ENCODE measurements around the gene CA5A.
A peak's percentile ranks its signal among the peaks of the same experiment; 100 is the strongest.
"Not testable (repeated sequence)": the region's sequence is repeated elsewhere in the genome, so short reads cannot be mapped to it uniquely, and the experiment has no call there.

The CA5A gene

DNA sequence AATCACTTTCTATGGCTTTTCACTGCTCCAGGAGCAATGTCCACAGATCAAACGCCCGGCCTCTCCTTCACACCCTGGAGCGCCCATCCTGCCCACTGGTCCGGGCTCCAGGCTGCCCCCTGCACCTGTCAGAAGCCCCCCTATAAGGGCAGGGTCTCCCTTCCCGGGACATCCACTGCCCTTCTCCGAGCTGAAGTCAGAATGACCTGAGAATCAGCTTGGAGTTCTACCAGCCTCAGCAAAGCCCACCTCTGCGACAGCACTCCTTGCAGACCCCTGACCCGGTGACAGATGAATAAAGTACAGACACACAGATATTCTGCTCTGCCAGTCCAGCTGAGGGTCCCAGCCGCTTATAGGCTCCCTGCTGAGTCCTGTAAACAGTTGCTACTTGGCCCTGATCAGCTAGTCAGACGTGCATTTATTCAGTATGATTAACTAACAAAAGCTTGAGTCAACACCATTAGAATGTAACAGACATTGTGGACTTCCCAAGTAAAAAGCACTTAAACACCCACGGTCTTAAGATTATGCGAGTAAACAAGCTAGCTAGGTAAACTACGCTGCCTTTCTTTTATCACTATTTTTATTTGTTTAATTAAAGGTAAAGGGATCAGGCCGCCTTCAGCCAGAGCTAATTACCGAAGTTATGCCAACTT is 71.9 kb downstream of the CA5A start:
- DNase-seq (ENCODE audit: low read depth), result peak; percentile 49
- H3K4me3 ChIP-seq (ENCODE audit: control insufficient read depth, low read depth, low read length), result no peak overlapping the region
- TF ChIP-seq, protein P1, sequence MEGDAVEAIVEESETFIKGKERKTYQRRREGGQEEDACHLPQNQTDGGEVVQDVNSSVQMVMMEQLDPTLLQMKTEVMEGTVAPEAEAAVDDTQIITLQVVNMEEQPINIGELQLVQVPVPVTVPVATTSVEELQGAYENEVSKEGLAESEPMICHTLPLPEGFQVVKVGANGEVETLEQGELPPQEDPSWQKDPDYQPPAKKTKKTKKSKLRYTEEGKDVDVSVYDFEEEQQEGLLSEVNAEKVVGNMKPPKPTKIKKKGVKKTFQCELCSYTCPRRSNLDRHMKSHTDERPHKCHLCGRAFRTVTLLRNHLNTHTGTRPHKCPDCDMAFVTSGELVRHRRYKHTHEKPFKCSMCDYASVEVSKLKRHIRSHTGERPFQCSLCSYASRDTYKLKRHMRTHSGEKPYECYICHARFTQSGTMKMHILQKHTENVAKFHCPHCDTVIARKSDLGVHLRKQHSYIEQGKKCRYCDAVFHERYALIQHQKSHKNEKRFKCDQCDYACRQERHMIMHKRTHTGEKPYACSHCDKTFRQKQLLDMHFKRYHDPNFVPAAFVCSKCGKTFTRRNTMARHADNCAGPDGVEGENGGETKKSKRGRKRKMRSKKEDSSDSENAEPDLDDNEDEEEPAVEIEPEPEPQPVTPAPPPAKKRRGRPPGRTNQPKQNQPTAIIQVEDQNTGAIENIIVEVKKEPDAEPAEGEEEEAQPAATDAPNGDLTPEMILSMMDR (conservative IDR thresholded peaks at IDR 0.05; ENCODE audit: control insufficient read depth, insufficient read depth, low read depth, low read length), result no peak

DNA sequence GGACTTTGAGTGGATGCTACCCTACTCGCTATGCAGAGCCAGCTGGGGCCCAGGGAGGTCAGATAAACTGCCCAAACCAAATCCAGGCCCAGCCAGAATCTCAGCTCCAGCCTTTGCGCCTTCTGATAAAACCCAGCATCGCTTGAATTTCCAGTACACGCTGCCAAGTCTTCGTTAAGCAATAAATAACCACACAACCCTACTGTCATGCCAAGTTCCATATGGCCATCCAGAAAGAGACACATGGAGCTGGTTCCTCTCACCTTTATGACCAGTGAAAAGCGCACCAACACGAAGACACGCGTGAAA is 73.0 kb downstream of the CA5A start:
- not testable (repeated sequence) for DNase-seq (ENCODE audit: low read depth); H3K4me3 ChIP-seq (ENCODE audit: control insufficient read depth, low read depth, low read length)

DNA sequence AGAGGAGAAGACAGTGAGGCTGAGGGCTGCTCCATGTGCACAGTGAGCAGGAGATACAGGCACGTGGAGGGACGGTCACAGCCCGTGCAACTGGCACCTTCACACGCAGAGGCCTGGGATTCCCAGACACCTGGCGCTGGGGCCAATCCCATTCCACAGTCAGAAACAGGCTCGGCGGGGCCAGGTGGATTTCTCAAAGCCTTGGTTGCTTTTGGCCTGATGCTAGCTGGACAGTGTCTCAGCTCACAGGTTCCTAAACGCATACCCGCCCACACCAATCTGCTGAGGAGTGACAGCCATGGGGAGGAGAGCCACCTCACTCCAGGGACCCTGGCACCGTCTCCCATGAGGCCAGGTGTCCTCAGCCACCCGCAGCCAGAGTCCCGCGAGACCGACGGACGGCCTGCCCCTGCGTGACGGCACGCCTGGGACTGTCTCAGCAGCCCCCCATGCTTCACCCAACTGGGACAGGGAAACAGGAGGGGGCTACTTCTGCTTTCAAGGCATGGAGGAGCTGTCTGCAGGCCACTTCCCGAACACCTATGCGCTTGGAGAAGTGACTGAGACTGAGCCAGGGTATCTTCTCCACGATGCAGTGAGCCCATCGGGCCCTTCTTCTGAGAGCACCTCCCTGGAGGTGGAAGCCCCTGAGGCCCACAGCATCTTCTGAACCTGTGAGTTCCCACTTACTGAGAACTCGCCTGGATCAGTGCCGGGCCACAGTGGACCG is 73.6 kb downstream of the CA5A start:
- DNase-seq (ENCODE audit: low read depth), result not testable (repeated sequence)

DNA sequence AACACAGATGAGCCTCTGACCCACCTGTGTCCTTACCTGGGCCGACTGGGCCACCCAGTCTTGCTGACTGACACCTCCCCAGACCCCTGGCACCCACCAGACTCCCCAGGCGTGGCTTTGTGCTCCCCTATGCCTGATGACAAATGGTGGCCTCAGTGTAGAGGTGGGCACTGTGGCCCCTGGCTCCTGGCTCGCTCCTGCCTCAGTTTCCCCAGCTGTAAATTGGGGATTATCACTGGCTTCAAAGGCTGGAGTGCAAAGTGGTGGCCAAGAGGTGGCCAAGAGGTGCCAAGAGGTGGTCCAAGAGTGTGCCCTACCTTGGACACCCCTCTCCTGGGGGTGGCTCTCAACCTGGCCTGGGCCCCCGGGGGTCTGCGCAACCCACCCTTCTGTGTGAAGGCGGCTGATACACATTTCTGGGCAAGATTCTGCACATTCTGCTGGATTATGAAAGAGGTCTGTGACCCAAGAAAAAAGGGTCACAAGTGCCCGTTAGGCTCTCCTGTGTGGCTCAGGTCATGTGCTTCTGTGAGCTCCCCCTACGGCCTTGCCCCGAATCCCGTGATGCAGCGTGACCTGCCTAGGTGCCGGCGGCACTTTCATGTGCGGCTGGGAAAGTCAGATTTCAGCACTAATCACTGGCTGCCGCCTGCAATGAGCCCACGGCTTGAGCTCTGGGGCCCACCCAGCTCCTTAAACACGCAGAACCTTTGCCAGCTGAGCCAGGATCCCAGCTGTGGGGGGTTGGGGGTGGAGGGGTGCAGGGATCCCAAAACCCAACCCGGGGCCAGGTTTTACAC is 74.8 kb downstream of the CA5A start:
- DNase-seq (ENCODE audit: low read depth); H3K4me3 ChIP-seq (ENCODE audit: control insufficient read depth, low read depth, low read length): not testable (repeated sequence)

More for the DNA sequence above, 73.6 kb downstream of the CA5A start:
- not testable (repeated sequence) for H3K4me3 ChIP-seq (ENCODE audit: control insufficient read depth, low read depth, low read length)

DNA sequence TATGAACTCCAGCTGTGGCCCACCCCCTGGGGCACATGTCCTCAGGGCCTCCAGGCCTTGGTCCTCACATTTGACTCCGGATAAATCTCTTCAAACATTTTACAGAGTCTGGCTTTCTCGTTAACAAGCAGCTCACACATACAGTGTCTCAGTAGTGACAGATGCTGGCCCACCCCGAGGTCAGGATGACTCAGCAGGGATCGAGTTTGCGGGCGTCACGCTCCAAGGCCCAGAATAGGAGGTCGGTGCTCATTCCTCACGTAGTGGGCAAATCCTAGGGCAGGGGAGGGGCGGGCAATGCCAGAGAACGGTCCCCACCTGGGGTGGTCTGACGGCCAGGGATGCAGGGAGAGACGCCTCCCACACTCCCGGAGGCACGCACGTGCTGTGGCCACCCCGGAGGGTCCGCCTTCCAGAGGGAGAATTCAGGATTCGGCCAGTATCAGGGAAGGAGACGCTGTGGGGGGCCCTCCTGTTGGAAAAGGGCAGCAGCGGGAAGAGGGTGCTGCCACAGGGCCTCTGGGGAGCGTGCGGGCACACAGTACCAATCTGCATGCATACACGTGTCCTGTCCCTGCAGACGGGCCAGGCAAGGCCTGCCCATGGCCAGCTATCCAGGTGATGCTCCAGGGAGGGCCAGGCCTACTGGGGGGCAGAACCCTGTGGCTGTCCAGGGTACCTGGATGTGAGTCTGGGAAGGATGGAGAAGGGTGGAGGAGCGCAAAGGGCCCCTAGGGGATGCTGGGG is 75.6 kb downstream of the CA5A start:
- no peak overlapping the region for H3K4me3 ChIP-seq (ENCODE audit: control insufficient read depth, low read depth, low read length)
- TF ChIP-seq, protein P1 (conservative IDR thresholded peaks at IDR 0.05; ENCODE audit: control insufficient read depth, insufficient read depth, low read depth, low read length), result no peak
- peak; percentile 58 for DNase-seq (ENCODE audit: low read depth)

DNA sequence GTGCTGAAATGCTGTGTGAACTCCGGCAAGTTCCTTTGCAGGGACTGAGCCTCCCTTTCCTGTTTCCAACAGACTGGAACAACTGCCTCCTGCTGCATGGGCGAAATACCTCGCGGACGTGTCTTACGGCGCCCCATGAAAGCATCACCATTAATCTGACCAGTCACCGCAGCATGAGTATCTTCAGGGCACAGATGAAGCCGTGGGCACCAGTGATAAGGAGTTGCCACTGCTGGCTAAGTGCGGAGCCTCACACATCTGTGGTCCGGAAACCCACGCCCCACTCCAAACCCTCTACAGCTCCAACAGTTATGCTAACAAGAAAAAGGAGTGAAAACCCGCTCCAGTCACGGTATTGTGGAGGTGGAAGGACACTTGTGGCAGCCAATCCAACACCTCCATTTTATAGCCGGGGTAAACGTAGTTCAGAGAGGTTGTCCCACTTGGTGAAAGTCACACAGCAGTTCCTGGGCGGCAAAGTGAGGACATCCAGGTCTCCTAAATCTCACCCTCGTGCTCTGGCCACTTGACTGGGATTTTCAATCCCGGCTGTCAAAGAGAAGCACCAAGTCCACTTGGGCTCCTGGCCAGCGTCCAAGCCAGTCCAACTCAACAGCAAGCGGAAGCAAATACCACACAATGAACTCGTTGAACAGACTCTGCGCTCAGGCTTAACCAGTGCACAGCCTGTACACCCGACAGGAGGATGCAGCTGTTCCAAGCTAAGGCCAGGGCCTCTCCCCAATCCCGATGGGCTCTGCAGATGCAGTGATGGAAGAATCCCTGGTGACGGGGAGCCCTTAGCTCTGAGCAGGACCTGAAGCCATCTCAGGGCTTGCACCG is 78.0 kb downstream of the CA5A start:
- H3K4me3 ChIP-seq (ENCODE audit: control insufficient read depth, low read depth, low read length); DNase-seq (ENCODE audit: low read depth): not testable (repeated sequence)

DNA sequence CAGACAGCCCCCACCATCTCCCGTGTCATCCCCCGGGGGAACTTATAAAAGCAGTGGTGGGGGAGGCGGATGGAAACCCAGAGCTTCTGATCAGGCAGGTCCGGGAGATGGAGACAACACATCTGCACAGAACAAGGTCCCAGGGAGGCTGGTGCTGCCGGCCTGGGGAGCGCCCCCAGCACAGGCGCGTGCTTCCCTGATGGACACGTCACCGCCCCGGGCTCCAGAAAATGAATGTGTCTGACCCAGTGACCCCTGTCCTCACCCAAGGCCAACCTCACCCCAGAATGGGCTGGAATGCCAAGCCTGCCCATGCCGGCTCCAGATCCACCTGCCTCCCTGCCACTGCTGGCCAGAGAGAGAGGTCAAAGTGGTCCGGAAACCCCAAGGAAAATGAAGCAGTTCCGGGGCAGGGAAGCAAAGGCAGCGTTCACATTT is 79.5 kb downstream of the CA5A start:
- TF ChIP-seq, protein P1 (conservative IDR thresholded peaks at IDR 0.05; ENCODE audit: control insufficient read depth, insufficient read depth, low read depth, low read length), result no peak
- H3K4me3 ChIP-seq (ENCODE audit: control insufficient read depth, low read depth, low read length), result no peak overlapping the region
- no peak for DNase-seq (ENCODE audit: low read depth)

All from fibroblast of mammary gland (primary cell).